ENCODE data around the gene ANKS4B. TPM values are rescaled to one million over a fixed set of nuclear protein-coding genes. Genes with fewer than 3 reads are reported as not detected.
"Not testable (repeated sequence)": the region's sequence is repeated elsewhere in the genome, so short reads cannot be mapped to it uniquely, and the experiment has no call there.

Gene ANKS4B
- polyA plus RNA-seq, 1 experiment, result not detected

DNA sequence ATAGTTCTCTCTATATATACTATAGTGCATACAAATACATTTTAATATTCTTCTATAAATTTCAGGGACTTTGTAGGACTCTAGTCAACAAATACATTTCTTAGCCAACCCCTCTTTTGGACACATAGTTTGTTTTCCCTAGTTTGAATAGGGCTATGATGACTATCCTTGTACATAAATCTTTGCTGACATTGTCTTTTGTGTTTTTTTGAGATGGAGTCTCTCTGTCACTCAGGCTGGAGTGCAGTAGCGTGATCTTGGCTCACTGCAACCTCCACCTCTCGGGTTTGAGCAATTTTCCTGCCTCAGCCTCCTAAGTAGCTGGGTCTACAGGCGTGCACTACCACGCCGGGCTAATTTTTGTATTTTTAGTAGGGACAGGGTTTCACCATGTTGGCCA lies 3.3 kb downstream of the ANKS4B start:
- no peak for DNase-seq (ENCODE audit: low read depth)
- Histone ChIP-seq H3K4me3 (ENCODE audit: low read depth, low read length) (no peak overlapping the region), H3K27me3 (ENCODE audit: control insufficient read depth, insufficient read depth, low read length) (no peaks in the 10 kb centered on the region), H3K36me3 (ENCODE audit: control insufficient read depth, insufficient read depth, low read length) (no peaks in the 10 kb centered on the region)
- no peak for TF ChIP-seq CTCF (IDR thresholded peaks at IDR 0.05; ENCODE audit: insufficient read depth, low read depth, low read length)
- ChIA-PET CTCF (interaction anchor here (0.6 kb wide), 1 partner anchor 80 kb away, joined by 3 read pairs; no protein-coding TSS in a partner anchor), POLR2A (no interaction called here)

- H3K36me3 ChIP-seq (ENCODE audit: control insufficient read depth, insufficient read depth, low read length), result no peaks in the 10 kb centered on the region
- no peak for DNase-seq (ENCODE audit: low read depth)
- H3K4me3 ChIP-seq (ENCODE audit: low read depth, low read length), result no peak overlapping the region
- ChIA-PET CTCF (no interaction called here), POLR2A (no interaction called here)
- no peaks in the 10 kb centered on the region; the same call in 1 of the 2 replicates for H3K27me3 ChIP-seq (ENCODE audit: control insufficient read depth, insufficient read depth, low read length)
- TF ChIP-seq CTCF (IDR thresholded peaks at IDR 0.05; ENCODE audit: insufficient read depth, low read depth, low read length), result no peak
Observed at GRCh38 chr16:21239646-21240045, 6.1 kb downstream of the ANKS4B start.

- Histone ChIP-seq H3K36me3 (ENCODE audit: control insufficient read depth, insufficient read depth, low read length) (no peaks in the 10 kb centered on the region), H3K27me3 (ENCODE audit: control insufficient read depth, insufficient read depth, low read length) (peaks cover 5% of the 10 kb centered on the region), H3K4me3 (ENCODE audit: low read depth, low read length) (no peak overlapping the region)
- TF ChIP-seq CTCF (IDR thresholded peaks at IDR 0.05; ENCODE audit: insufficient read depth, low read depth, low read length), result no peak
- ChIA-PET CTCF (no interaction called here), POLR2A (no interaction called here)
- DNase-seq (ENCODE audit: low read depth), result no peak
Observed at GRCh38 chr16:21242756-21243155, 9.3 kb downstream of the ANKS4B start.

DNA sequence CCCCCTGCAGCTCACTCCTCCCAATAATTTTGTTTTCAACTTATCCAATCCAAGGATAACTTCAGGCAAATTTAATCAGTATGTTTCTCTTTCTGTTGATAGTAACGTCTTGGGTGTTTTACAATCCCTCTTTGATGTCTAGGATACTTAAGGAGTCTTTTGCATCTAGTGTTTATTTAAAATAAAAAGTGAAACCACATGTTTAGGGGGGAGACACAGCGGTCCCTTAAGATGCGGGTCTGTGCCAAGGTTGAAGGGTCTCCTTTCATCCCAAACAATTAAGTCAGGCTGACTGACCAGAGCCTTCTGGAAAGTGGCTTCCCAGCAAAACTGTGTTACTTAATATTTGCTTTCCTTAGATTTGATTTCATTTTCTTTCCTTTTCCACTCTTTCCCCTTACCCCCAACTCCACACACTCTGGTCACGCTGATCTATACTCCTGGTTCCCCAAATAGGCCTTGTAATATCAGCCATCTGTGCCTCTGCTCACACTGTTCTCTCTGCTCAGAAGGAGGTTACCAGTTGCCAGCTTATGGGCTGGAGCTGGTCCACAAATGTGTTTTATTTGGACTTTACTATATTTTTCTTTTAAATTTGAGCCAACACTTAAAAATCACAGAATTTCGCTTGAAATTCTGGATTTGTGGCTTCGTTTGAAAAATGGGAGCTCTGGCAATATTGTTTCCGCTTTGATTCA lies 11.2 kb downstream of the ANKS4B start:
- H3K27me3 ChIP-seq (ENCODE audit: control insufficient read depth, insufficient read depth, low read length), result peaks cover 8% of the 10 kb centered on the region
- CTCF ChIA-PET, result no interaction called here
- H3K4me3 ChIP-seq (ENCODE audit: low read depth, low read length), result no peak overlapping the region
- POLR2A ChIA-PET, result no interaction called here
- DNase-seq (ENCODE audit: low read depth), result no peak
- no peak for TF ChIP-seq CTCF (IDR thresholded peaks at IDR 0.05; ENCODE audit: insufficient read depth, low read depth, low read length)
- no peaks in the 10 kb centered on the region for H3K36me3 ChIP-seq (ENCODE audit: control insufficient read depth, insufficient read depth, low read length)

DNA sequence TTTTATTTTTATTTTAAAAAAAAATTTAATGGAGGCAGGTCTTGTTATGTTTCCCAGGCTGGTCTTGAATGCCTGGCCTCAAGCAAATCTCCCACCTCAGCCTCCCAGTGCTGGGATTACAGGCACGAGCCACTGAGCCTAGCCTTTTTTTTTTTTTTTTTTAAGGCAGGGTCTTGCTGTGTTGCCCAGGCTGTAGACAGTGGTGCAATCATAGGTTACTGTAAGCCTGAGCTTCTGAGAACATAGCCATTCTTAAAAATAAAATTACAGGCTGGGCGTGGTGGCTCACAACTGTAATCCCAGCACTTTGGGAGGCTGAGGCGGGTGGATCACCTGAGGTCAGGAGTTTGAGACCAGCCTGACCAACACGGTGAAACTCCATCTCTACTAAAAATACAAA lies 14.7 kb downstream of the ANKS4B start:
- H3K4me3 ChIP-seq (ENCODE audit: low read depth, low read length); H3K36me3 ChIP-seq (ENCODE audit: control insufficient read depth, insufficient read depth, low read length); H3K27me3 ChIP-seq (ENCODE audit: control insufficient read depth, insufficient read depth, low read length); DNase-seq (ENCODE audit: low read depth); POLR2A ChIA-PET; CTCF ChIA-PET: not testable (repeated sequence)
